ENCODE measurements around the gene TNK2.
"Not testable (repeated sequence)": the region's sequence is repeated elsewhere in the genome, so short reads cannot be mapped to it uniquely, and the experiment has no call there.

The TNK2 gene

DNA sequence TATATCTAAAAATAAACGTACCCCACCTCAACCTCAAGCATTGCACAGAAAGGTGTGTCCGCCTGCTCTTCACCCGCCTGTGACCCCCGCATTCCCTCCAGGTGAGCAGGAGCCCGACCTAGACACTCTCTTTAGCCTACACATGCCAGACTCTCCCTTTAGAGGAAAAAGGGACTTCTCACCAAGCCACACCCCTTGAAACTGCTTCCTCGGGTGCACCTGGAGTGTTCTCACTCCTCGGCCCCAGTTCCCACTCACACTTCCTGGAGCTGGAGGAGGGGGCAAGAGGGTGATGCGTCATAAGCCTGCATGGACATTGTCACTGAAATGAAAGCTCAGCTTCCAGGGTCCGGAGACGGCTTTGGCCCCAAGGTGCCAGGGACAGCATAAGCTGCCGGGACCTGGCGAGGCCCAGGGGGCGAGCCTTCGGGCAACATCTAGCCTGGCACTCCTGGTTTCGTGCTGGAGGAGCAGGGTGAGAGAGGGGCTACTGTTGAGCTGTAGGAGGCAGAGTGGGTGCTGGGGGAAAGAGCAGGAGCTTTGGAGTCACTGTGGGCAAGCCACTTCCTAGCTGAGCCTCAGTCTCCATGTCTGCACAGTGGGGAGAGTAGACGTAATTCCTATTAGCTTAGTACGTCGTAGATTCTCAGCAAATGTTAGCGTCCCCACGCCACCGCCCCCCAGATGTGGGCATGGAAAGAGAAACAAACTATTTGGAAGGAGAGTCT lies 86.8 kb downstream of the TNK2 start:
- Histone ChIP-seq H3K4me3 (ENCODE audit: low read depth in 1 of 2, low read length in 2 of 2) (no peak overlapping the region), H3K27ac (ENCODE audit: low read depth, low read length) (no peak overlapping the region), H3K9me3 (ENCODE audit: control insufficient read depth in 1 of 2, low read length in 2 of 2) (no peaks in the 10 kb centered on the region), H3K4me1 (ENCODE audit: control insufficient read depth in 1 of 2, insufficient read depth in 2 of 2, low read length in 2 of 2) (no peaks in the 10 kb centered on the region), H3K36me3 (ENCODE audit: control insufficient read depth in 1 of 2, insufficient read depth in 2 of 2, low read length in 2 of 2) (no peaks in the 10 kb centered on the region), H3K9ac (ENCODE audit: low read depth in 1 of 2, low read length in 2 of 2) (no peak overlapping the region), H3K27me3 (ENCODE audit: control insufficient read depth in 1 of 2, insufficient read depth in 2 of 2, low read length in 2 of 2) (peaks cover 0 to 6% of the 10 kb centered on the region in 2 donors)

DNA sequence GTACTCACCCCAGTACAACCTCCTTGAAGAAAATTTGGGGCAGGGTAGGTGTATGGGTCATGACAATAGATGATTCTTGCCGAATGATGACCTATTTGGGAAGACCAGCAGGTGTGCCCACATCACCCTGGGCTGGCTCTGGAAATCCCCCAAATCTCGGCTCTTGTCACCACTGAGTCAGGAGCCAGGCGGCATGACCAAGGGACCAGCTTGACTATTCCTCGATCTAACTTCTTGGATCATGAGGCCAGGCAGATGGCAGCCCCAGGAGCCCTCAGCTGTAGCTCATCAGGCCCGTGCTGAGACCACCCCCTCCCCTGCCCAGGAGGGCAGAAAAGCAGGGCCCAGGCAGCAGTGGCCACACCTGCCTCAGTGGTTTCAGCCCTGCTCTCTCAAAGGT lies 87.5 kb downstream of the TNK2 start:
- no peak overlapping the region for H3K9ac ChIP-seq (ENCODE audit: low read depth in 1 of 2, low read length in 2 of 2)
- H3K9me3 ChIP-seq (ENCODE audit: control insufficient read depth in 1 of 2, low read length in 2 of 2), result no peaks in the 10 kb centered on the region
- no peaks in the 10 kb centered on the region for H3K36me3 ChIP-seq (ENCODE audit: control insufficient read depth in 1 of 2, insufficient read depth in 2 of 2, low read length in 2 of 2)
- H3K4me1 ChIP-seq (ENCODE audit: control insufficient read depth in 1 of 2, insufficient read depth in 2 of 2, low read length in 2 of 2), result no peaks in the 10 kb centered on the region
- H3K27me3 ChIP-seq (ENCODE audit: control insufficient read depth in 1 of 2, insufficient read depth in 2 of 2, low read length in 2 of 2), result peaks cover 0 to 6% of the 10 kb centered on the region in 2 donors
- no peak overlapping the region for H3K4me3 ChIP-seq (ENCODE audit: low read depth in 1 of 2, low read length in 2 of 2)
- H3K27ac ChIP-seq (ENCODE audit: low read depth, low read length), result no peak overlapping the region

DNA sequence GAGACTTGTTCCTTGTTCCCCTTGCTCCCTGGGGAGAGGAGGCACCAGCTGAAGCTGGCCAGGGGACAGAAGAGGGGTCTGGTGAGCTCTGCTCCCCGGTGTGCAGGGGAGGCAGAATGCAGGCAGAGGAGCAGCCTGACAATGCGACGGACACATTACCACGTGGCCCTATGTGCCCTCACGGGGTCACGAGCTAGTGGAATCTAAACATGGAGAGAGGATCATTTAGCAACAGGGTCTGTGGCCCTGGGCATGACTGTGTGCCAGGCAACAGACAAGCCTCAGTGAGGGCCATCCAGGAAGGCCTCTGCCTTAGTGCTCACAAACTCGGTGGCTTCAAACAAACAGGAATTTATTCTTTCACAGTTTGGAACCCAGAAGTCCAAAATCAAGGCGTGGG lies 88.2 kb downstream of the TNK2 start:
- no peak overlapping the region for H3K9ac ChIP-seq (ENCODE audit: low read depth in 1 of 2, low read length in 2 of 2)
- no peaks in the 10 kb centered on the region for H3K4me1 ChIP-seq (ENCODE audit: control insufficient read depth in 1 of 2, insufficient read depth in 2 of 2, low read length in 2 of 2)
- no peaks in the 10 kb centered on the region for H3K36me3 ChIP-seq (ENCODE audit: control insufficient read depth in 1 of 2, insufficient read depth in 2 of 2, low read length in 2 of 2)
- H3K27me3 ChIP-seq (ENCODE audit: control insufficient read depth in 1 of 2, insufficient read depth in 2 of 2, low read length in 2 of 2), result peaks cover 0 to 6% of the 10 kb centered on the region in 2 donors
- H3K4me3 ChIP-seq (ENCODE audit: low read depth in 1 of 2, low read length in 2 of 2), result no peak overlapping the region
- no peak overlapping the region for H3K27ac ChIP-seq (ENCODE audit: low read depth, low read length)
- no peaks in the 10 kb centered on the region for H3K9me3 ChIP-seq (ENCODE audit: control insufficient read depth in 1 of 2, low read length in 2 of 2)

DNA sequence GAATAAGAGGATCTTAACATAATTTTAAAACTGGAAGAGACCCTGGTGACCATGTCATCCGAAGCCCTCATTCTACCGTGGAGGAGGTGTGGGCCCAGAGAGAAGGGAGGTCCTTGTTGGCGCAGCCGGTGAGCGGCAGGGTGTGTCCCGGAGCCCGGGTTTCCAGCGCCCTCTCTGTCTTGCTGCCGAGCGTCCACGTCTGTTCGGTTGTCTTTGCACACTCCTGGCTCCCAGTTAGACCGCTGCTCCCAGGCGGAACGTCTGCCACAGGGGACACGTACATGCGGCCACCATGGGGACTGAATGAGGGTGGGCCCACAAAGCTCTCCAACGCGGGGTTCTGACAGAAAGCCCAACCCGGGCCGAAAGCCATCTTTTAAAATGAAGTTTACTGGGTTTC lies 90.0 kb downstream of the TNK2 start:
- no peak overlapping the region for H3K4me3 ChIP-seq (ENCODE audit: low read depth in 1 of 2, low read length in 2 of 2)
- no peak overlapping the region for H3K9ac ChIP-seq (ENCODE audit: low read depth in 1 of 2, low read length in 2 of 2)
- H3K36me3 ChIP-seq (ENCODE audit: control insufficient read depth in 1 of 2, insufficient read depth in 2 of 2, low read length in 2 of 2), result no peaks in the 10 kb centered on the region
- H3K27me3 ChIP-seq (ENCODE audit: control insufficient read depth in 1 of 2, insufficient read depth in 2 of 2, low read length in 2 of 2), result no peaks in the 10 kb centered on the region
- H3K4me1 ChIP-seq (ENCODE audit: control insufficient read depth in 1 of 2, insufficient read depth in 2 of 2, low read length in 2 of 2), result no peaks in the 10 kb centered on the region
- H3K9me3 ChIP-seq (ENCODE audit: control insufficient read depth in 1 of 2, low read length in 2 of 2), result no peaks in the 10 kb centered on the region
- no peak overlapping the region for H3K27ac ChIP-seq (ENCODE audit: low read depth, low read length)

DNA sequence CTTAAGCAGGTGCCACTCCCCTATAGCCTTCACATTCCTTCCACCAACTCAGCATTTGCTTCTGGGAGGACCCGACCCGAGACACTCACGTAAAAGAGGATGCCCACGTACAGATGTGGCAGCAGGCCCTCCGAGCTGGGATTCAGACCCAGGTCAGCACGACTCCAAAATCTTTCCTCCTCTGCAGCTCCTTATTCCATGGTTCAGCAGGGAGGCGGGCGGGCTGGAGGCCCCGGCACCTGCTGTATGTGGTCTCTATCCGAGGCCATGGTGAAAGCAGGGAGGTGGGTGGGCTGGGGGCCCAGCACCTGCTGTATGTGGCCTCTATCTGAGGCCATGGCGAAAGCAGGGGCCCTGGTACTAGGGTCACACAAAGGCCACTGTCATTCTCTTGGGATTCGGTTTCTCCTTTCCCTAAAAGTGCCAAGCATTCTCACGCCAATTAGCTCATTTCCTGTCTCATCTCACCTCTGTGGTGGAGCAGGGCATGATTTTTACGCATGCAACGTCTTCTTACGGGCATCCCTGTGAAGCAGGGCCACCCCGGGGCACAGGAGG lies 90.7 kb downstream of the TNK2 start:
- no peak overlapping the region for H3K9ac ChIP-seq (ENCODE audit: low read depth in 1 of 2, low read length in 2 of 2)
- H3K4me3 ChIP-seq (ENCODE audit: low read depth in 1 of 2, low read length in 2 of 2), result no peak overlapping the region
- H3K27ac ChIP-seq (ENCODE audit: low read depth, low read length), result no peak overlapping the region
- no peaks in the 10 kb centered on the region for H3K9me3 ChIP-seq (ENCODE audit: control insufficient read depth in 1 of 2, low read length in 2 of 2)
- H3K36me3 ChIP-seq (ENCODE audit: control insufficient read depth in 1 of 2, insufficient read depth in 2 of 2, low read length in 2 of 2), result no peaks in the 10 kb centered on the region
- H3K27me3 ChIP-seq (ENCODE audit: control insufficient read depth in 1 of 2, insufficient read depth in 2 of 2, low read length in 2 of 2), result no peaks in the 10 kb centered on the region
- H3K4me1 ChIP-seq (ENCODE audit: control insufficient read depth in 1 of 2, insufficient read depth in 2 of 2, low read length in 2 of 2), result no peaks in the 10 kb centered on the region

DNA sequence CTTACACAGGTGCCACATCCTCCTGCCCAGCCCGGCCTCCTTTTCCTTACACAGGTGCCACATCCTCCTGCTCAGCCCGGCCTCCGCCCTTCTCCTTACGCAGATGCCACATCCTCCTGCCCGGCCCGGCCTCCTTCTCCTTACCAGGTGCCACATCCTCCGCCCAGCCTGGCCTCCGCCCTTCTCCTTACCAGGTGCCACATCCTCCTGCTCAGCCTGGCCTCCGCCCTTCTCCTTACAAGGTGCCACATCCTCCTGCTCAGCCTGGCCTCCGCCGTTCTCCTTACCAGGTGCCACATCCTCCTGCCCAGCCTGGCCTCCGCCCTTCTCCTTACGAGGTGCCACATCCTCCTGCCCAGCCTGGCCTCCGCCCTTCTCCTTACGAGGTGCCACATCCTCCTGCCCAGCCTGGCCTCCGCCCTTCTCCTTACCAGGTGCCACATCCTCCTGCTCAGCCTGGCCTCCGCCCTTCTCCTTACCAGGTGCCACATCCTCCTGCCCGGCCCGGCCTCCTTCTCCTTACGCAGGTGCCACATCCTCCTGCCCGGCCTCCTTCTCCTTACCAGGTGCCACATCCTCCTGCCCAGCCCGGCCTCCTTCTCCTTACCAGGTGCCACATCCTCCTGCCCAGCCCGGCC lies 92.0 kb downstream of the TNK2 start:
- not testable (repeated sequence) for H3K27ac ChIP-seq (ENCODE audit: low read depth, low read length); H3K9me3 ChIP-seq (ENCODE audit: control insufficient read depth in 1 of 2, low read length in 2 of 2); H3K4me3 ChIP-seq (ENCODE audit: low read depth in 1 of 2, low read length in 2 of 2); H3K4me1 ChIP-seq (ENCODE audit: control insufficient read depth in 1 of 2, insufficient read depth in 2 of 2, low read length in 2 of 2); H3K9ac ChIP-seq (ENCODE audit: low read depth in 1 of 2, low read length in 2 of 2); H3K27me3 ChIP-seq (ENCODE audit: control insufficient read depth in 1 of 2, insufficient read depth in 2 of 2, low read length in 2 of 2); H3K36me3 ChIP-seq (ENCODE audit: control insufficient read depth in 1 of 2, insufficient read depth in 2 of 2, low read length in 2 of 2)

DNA sequence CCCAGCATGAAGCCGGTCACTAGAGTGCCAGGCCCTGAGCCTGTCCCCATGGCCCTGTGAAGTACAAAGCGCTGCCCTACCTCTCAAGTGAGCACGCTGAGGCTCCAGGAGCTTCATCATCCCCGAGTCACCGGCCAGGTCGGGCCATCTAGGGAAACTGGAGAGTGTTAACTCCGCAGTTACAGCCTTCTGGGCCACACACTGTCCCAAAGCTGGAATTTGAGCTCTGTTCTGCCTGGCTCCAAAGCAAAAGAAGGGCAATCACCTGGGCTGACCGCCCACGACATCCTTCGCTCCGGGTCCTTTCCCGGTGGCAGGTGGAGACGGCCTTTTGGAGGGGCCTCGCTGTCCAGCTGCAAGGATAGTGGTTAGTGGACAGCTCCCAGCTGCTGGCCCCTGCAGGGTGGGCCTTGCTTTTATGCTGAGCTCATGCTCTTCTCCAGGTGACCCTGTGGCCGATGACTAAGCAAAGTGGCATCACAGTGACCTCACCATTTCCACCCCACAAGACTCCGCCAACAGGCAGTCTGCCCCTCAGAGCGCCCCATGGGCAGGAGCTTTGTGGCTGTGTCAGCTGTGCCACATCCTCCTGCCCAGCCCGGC lies 93.1 kb downstream of the TNK2 start:
- Histone ChIP-seq H3K4me1 (ENCODE audit: control insufficient read depth in 1 of 2, insufficient read depth in 2 of 2, low read length in 2 of 2) (no peaks in the 10 kb centered on the region), H3K9ac (ENCODE audit: low read depth in 1 of 2, low read length in 2 of 2) (no peak overlapping the region), H3K36me3 (ENCODE audit: control insufficient read depth in 1 of 2, insufficient read depth in 2 of 2, low read length in 2 of 2) (no peaks in the 10 kb centered on the region), H3K27me3 (ENCODE audit: control insufficient read depth in 1 of 2, insufficient read depth in 2 of 2, low read length in 2 of 2) (peaks cover 0 to 4% of the 10 kb centered on the region in 2 donors), H3K9me3 (ENCODE audit: control insufficient read depth in 1 of 2, low read length in 2 of 2) (no peaks in the 10 kb centered on the region), H3K27ac (ENCODE audit: low read depth, low read length) (no peak overlapping the region), H3K4me3 (ENCODE audit: low read depth in 1 of 2, low read length in 2 of 2) (no peak overlapping the region)

DNA sequence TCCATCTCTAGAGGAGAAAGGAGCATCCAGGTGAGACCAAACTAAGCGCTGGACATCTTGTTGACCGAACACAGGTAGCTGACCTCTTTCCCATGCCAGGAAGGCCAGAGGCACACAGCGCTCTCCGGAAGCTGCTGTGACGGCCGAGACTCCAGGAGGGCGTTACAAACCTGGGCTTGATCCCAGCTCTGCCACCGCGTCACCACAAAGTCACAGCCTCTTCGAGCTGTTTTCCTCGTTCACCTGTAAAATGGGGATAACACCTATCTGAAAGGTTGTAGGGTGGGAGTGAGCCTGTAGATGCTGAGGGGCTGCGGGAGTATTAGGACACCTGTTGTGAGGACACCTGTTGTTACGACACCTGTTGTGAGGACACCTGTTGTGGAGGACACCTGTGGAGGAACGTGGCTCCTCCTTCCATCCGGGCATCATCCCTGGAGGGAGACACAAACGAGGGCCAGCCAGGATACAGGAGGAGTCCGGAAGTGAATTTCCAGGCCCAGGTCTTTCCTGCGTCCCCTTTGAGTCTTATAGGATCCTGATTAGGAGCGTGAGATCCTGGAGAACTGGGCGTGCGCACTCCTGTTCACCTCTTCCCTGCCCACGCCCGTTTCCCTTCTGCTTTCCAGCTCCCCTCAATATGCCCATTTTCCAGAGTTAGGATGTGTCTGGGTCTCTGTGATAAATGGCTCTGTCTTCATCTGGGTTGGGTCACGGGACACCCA lies 94.3 kb downstream of the TNK2 start:
- H3K36me3 ChIP-seq (ENCODE audit: control insufficient read depth in 1 of 2, insufficient read depth in 2 of 2, low read length in 2 of 2), result no peaks in the 10 kb centered on the region
- H3K9me3 ChIP-seq (ENCODE audit: control insufficient read depth in 1 of 2, low read length in 2 of 2), result no peaks in the 10 kb centered on the region
- no peak overlapping the region for H3K9ac ChIP-seq (ENCODE audit: low read depth in 1 of 2, low read length in 2 of 2)
- H3K27ac ChIP-seq (ENCODE audit: low read depth, low read length), result no peak overlapping the region
- H3K4me1 ChIP-seq (ENCODE audit: control insufficient read depth in 1 of 2, insufficient read depth in 2 of 2, low read length in 2 of 2), result no peaks in the 10 kb centered on the region
- no peak overlapping the region for H3K4me3 ChIP-seq (ENCODE audit: low read depth in 1 of 2, low read length in 2 of 2)
- peaks cover 0 to 4% of the 10 kb centered on the region in 2 donors for H3K27me3 ChIP-seq (ENCODE audit: control insufficient read depth in 1 of 2, insufficient read depth in 2 of 2, low read length in 2 of 2)

Data from duodenal mucosa (tissue), 2 donors.